CD4-positive, alpha-beta T cell treated with Interferon alpha-2 for 1 hour (primary cell): ENCODE results near the gene SHF.
"Not testable (repeated sequence)": the region's sequence is repeated elsewhere in the genome, so short reads cannot be mapped to it uniquely, and the experiment has no call there.

ENCODE experiments used
- DNase-seq, 2 donors: peaks; one replicate each; pipeline ENCODE4 v3.0.0-alpha.2; 2020 to 2022

SHF gene

DNA sequence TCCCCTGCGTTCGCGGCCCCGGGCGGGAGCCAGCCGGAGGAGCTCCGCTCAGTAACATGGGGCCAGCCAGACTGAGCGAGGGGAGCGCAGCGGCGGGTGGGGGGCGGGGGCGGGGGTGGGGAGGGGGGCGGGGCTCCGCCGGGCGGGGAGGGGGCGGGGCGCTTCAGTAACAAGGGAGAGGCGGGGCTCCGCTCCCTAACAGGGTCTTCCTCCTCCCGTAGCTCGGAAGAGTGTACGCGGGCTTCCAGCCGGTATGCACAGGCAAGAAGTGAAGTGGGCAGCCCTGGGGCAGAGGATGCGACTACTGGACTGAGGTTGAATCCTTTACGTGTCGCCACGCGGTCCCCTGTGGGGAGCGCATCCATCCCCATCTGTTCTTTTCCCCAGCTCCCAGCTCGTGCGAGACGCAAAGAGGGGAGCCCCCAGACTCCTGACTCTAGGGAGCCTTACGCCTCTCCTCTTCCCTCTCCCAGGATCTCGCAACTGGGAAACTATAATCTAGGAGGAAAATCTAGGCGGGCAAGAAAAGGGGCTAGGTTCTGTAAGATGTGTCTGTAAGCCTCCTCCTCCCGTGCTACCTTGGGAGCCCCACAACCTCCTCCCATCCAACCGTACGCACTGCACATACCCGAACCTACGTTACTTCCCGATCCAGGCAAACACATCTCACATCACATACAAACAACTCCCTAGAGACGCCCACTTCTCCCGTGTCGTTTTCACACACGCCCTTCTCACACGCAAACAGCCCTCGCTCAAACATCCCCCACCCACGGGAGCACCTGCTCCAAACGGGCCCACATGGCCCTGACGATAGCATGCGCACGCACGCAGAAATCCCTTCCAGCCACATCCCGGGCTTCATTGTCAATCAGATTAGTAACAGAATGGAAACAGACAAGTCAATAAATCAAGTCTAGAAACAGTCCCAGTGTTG, at the start of gene SHF:
TSS of gene SHF (minus strand) at position 73 of the 937 bp plus-strand sequence. CDS start at position 58, 15 bp downstream.
- DNase-seq: peak; percentile 66 to 67

DNA sequence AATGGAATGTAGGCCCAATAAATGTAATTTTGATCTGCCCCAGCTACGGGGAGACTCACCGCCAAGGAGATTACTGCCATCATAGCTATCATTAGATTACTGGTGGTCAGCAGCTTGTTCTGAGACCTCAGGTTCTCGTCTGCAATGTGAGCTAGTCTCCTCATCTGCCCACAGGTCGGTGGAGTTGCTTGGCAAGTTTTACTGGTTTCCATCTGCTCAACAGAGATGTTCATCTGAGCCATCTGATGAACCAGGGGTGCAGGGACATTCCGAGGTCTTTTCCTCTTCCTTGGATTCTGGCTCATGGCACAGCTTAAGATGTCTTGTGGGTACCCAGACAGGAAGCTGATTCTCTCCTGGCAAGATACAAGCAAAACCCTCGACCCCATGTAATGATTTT, 49.0 kb upstream of the SHF start:
- DNase-seq: not testable (repeated sequence)

- no peak for DNase-seq
Observed at GRCh38 chr15:45234562-45235235, 46.9 kb upstream of the SHF start.

GRCh38 chr15:45231864-45232562, 44.2 kb upstream of the SHF start:
- DNase-seq: no peak

DNA sequence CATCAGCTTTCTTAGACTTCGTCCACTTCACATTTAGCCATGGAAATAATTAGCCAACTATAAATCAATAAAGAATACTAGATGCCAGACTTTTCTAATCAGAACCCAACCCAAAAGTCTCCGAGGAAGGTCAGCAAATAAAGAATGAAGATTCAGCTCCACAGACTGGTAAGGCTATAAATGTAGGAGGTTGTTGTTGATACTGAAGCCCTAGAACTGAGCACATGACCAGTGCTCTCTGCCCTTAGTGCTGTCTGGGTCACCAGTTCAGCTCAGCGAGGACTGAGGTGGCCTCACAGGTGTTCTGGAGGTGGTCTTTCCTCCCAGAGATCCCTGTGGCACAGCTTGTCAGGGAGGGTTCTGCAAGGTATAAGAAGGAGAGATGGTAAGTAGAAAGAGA, 43.4 kb upstream of the SHF start:
- no peak for DNase-seq

DNA sequence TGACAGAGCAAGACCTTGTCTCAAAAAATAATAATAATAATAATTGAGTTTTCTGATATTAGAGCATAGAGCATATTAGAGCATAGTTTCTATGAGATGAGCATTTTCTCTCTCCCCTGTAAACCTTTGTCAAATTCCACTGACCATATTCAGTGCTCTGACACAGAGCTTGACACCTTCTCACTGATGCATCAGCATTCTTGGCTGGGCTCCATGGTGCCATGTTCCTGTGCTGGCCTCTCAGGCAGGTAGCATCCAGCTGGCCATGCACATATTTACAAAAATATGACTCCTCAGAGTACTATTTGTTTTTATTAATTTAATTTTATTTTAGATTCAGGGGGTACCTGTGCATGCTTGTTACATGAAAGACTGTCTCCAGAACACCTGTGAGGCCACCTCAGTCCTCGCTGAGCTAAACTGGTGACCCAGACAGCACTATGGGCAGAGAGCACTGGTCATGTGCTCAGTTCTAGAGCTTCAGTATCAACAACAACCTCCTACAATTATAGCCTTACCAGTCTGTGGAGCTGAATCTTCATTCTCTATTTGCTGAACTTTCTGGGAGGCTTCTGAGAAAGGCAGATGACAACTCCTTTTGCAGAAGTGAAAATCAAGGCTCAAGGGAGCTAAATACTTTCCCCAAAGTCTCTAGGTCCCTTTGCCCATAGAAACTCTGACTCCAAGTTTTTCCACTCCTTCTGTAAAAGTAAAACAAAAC, 42.6 kb upstream of the SHF start:
- DNase-seq: no peak

- DNase-seq: no peak
Observed at GRCh38 chr15:45228931-45229330, 41.2 kb upstream of the SHF start.

DNA sequence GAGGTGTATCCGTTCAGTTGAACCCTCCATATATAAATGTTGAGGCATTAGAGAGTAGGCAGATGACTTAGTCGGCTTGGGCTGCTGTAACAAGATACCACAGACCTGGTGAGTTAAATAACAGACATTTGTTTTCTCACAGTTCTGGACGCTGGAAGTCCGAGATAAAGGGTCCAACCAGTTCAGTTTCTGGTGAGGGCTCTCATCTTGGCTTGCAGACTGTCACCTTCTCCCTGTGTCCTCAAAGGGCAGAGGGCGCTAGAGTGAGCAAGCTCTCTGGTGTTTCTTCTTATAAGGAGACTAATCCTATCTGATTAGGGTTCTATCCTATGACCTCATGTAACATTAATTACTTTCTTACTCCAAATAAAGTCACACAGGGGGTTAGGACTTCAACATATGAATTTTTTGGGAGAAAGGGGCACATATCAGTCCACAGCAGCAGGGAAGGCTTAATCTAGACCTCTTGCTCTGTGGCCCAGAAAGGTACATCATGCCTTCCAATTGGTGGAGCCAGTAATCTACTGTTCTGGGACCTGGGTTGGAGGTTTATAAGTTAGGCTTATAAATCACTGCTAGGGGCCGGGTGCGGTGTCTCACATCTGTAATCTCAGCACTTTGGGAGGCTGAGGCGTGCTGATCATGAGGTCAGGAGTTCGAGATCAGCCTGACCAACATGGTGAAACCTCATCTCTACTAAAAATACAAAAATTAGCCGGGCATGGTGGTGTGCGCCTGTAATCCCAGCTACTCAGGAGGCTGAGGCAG, 37.9 kb upstream of the SHF start:
- no peak for DNase-seq

GRCh38 chr15:45224621-45225217, 37.0 kb upstream of the SHF start:
- DNase-seq: no peak

GRCh38 chr15:45221967-45222366, 34.2 kb upstream of the SHF start:
- no peak for DNase-seq

GRCh38 chr15:45221053-45221599, 33.4 kb upstream of the SHF start:
- DNase-seq: no peak

DNA sequence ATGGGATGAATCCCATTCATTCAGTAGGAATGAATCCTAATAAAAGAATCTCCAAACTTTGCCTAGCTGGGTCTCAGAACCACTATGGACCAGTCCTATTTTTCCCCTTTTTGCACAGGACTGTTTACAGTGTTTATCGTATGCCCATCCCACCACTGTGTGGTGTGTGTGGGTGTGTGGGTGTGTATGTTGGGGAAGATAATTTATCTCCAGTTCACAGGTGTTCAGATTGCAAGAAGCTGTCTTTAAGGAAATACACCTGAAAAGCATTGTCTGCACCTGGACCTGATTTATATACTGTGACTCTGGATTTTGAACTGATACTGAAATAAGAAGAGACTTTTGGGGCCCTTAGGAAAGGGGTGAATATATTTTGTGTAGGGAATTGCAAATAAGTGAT, 24.7 kb upstream of the SHF start:
- no peak for DNase-seq

- DNase-seq: peak; percentile 63 to 71
Observed at GRCh38 chr15:45205192-45205591, 17.4 kb upstream of the SHF start.

DNA sequence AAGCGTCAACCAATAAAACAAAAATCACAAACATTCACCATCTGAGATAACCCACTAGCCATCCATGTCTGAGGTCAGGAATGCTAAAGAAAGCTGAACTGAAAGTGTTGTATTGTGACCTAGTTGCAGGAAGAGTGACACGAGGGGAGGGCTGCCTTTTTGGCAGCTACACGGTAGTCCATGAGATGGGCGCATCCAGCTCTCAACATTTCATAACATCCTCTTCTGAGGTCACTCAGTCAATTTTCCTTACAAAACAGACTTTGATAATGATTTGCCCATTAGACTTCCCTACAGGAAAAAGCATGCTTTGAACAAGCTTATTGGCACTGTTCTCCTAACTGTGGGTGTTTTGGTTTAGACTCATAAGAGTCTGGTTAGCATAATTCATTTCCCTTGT, 15.4 kb upstream of the SHF start:
- no peak for DNase-seq

GRCh38 chr15:45201869-45202268, 14.1 kb upstream of the SHF start:
- DNase-seq: no peak

DNA sequence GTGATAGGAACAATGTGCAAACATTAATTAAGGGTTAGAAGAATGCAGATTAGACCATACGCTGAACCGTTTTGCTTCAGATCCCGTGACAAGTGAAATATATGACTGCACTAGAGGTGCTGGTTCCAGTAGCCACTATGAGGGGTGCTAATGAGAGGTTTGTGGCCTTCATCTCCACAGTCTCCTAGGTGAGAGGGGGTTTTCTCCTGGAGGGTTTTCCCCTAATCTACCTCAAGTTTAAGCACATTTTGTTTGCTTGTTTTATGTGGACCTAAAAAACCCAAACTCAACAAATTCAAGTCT, 13.7 kb upstream of the SHF start:
- peak in 1 of 2 donors; percentile 41 for DNase-seq

DNA sequence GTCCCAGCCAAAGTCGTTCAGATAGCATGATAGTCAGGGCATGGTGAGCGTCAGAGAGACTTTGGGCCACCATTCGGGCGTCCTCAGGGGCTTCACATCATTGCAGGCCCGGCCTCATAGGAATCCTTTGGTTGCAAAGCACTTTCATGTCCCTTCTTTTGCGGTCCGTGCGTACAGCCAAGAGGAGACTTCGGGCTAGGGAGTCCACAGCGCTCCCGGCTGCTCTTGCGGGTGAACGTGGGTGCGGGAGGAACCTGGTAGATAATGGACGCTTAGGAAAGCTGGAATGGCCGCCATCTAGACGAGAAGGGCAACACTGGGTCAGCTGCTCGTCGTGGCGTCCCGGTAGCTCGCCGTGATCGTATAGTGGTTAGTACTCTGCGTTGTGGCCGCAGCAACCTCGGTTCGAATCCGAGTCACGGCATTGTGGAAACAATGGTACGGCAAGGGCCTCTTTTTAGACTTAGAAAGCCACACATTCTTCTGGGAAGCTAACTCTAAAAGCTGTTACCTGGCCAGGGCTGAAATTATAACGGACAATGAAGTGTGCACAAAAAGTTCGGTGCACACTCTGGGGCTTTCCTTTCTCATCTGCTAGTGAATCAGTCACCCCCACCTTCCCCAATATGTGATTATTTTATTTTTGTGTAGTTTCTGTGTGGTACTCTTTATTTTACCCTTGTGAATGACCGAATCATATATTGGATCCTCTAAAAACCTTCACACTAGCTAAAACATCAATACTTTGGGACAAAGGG, 13.2 kb upstream of the SHF start:
- DNase-seq: peak; percentile 84 to 87

DNA sequence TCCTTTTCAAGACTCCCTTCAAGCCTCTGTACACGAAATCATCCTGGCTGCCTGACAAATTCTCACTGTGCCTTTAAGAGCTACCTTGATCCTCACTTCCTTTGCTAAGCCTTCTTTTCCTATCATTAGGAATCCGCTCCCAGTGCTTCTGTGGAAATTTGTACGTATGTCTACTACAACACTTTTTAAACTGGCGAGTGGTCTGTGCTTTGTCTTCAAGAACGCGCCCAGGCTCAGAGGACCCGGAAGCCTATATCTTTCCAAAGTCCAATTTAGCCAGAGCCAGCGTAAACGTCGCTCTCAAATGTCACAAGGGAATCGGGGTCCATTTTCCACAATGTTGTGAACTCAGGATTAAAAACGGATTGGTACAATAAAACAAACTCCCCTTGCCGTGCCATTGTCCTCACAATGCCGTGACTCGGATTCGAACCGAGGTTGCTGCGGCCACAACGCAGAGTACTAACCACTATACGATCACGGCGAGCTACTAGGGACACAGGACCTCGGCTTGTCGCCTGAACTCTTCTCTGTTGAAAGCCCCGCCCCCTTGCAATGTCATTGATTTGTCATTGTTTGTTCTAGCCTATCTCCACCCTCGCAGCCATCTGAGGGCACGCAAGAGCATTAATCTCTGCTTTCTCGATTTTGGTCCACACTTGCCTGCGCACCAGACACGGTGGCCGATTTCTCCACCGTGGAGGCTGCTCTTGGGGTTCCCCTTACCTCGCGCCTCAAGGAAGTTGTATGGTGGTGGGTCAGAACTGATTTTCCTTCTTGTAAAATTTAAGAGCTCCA, 12.4 kb upstream of the SHF start:
- peak; percentile 98 for DNase-seq

DNA sequence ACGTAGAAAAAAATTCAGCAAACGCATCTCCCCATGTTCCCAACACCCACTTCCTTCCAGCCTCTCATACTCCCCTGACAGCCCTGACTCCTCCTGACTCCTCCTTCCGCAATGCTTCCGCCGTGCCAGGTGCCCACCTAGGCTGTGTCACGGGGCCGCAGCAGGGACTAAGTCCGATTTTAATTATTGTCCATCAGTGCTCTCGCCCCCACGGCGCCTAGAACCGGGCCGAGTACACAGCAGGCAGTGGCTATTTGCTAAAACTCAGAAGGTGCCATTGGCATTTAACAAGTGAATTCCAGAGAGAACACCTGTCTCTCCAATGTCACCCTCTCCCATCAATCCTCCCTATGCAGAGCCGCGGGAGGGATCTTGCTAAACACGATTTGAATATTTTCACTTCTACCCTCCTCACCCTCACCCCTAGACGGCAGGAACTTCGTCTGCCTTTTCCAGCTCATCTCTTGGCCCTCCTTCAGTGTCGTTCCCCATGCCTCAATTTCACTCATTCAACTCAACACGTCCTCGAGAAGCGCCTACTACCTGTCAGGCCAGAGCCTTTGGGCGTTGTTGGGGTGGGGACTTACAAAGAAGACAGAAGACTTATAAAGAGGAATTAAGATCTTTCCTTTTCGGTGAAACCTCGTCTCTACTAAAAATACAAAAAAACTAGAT, 11.5 kb upstream of the SHF start:
- DNase-seq: peak; percentile 45 to 58
